Endothelial cell of umbilical vein (primary cell): ENCODE results near the gene DENND5B.

ENCODE experiments used
- CTCF ChIP-seq, 2 donors: IDR thresholded peaks; 1 replicate in 1 of 2; 2 replicates in 1 of 2; pipeline ENCODE4 v1.5.1; 2011; ENCODE audit warnings: low read length in 2 of 2, mild to moderate bottlenecking in 2 of 2, moderate library complexity in 2 of 2, control low read depth in 1 of 2, inconsistent platforms in 1 of 2, low read depth in 1 of 2; ENCODE audit not compliant: insufficient read depth in 1 of 2; ENCODE audit errors: extremely low read depth in 1 of 2
- EZH2 ChIP-seq: IDR thresholded peaks from 2 replicates; pipeline ENCODE4 v1.6.1; 2012; ENCODE audit warnings: borderline replicate concordance, low read depth, mild to moderate bottlenecking, moderate library complexity, low read length, inconsistent platforms; ENCODE audit not compliant: severe bottlenecking
- FOS ChIP-seq: IDR thresholded peaks from 2 replicates; pipeline ENCODE4 v1.6.1; 2011; ENCODE audit warnings: mild to moderate bottlenecking, low read length, moderate library complexity, borderline replicate concordance; ENCODE audit not compliant: insufficient read depth
- JUN ChIP-seq: IDR thresholded peaks from 2 replicates; pipeline ENCODE4 v1.6.1; 2011; ENCODE audit warnings: borderline replicate concordance, low read depth; ENCODE audit not compliant: insufficient read length, insufficient read depth
- MYC ChIP-seq: IDR thresholded peaks from one replicate; pipeline ENCODE4 v1.6.1; 2011; ENCODE audit warnings: mild to moderate bottlenecking, low read depth, low read length
- POLR2A ChIP-seq: IDR thresholded peaks from 2 replicates; pipeline ENCODE4 v1.6.1; 2012; ENCODE audit warnings: low read depth, mild to moderate bottlenecking, control low read depth, low read length

- TF ChIP-seq POLR2A (no peak), MYC (no peak), CTCF (IDR thresholded peaks at IDR 0.05; ENCODE audit: extremely low read depth in 1 of 2, insufficient read depth in 1 of 2, low read depth in 1 of 2, low read length in 2 of 2) (no peak), JUN (no peak), EZH2 (no peak), FOS (no peak)
These were observed 112.5 kb downstream of the DENND5B start for GRCh38 chr12:31478425-31478824.
